Neuronal stem cell (in vitro differentiated cells): ENCODE measurements around the gene UBE2Z.

ENCODE experiments used
- DNase-seq: peaks from one replicate; pipeline ENCODE4 v3.0.0-alpha.2; 2013; ENCODE audit warnings: low spot score
- H2AFZ ChIP-seq: one replicate; pipeline ENCODE4 v1.6.1; 2013; ENCODE audit warnings: mild to moderate bottlenecking, low read length, inconsistent platforms
- H2AK5ac ChIP-seq: 2 replicates; pipeline ENCODE4 v1.6.1; 2013; ENCODE audit warnings: low read depth, mild to moderate bottlenecking, inconsistent platforms, low read length, moderate library complexity, mixed read lengths
- H2BK120ac ChIP-seq: 2 replicates; pipeline ENCODE4 v1.6.1; 2013; ENCODE audit warnings: low read depth, mild to moderate bottlenecking, inconsistent platforms, low read length, moderate library complexity, mixed read lengths
- H2BK12ac ChIP-seq: one replicate; pipeline ENCODE4 v1.6.1; 2013; ENCODE audit warnings: low read length, inconsistent platforms
- H2BK15ac ChIP-seq: 2 replicates; pipeline ENCODE4 v1.6.1; 2013; ENCODE audit warnings: mild to moderate bottlenecking, low read length, inconsistent platforms, mixed read lengths
- H2BK5ac ChIP-seq: one replicate; pipeline ENCODE4 v1.6.1; 2013; ENCODE audit warnings: inconsistent platforms, mild to moderate bottlenecking, low read length, moderate library complexity
- H3K14ac ChIP-seq: one replicate; pipeline ENCODE4 v1.6.1; 2013; ENCODE audit warnings: low read length, inconsistent platforms
- H3K18ac ChIP-seq: 2 replicates; pipeline ENCODE4 v1.6.1; 2013; ENCODE audit warnings: low read length, inconsistent platforms
- H3K23ac ChIP-seq: 2 replicates; pipeline ENCODE4 v1.6.1; 2013; ENCODE audit warnings: low read depth, mild to moderate bottlenecking, mixed read lengths, low read length, inconsistent platforms; ENCODE audit not compliant: poor library complexity
- H3K27ac ChIP-seq: replicated peaks from 3 replicates; pipeline ENCODE4 v1.5.1; 2013; ENCODE audit warnings: low read length, inconsistent platforms
- H3K27me3 ChIP-seq, 3 experiments: 2 replicates each; pipeline ENCODE4 v1.6.1; 2013; ENCODE audit warnings: low read length in 3 of 3, mild to moderate bottlenecking in 2 of 3, inconsistent platforms in 1 of 3, low read depth in 1 of 3, mixed read lengths in 1 of 3, moderate library complexity in 1 of 3; ENCODE audit not compliant: control insufficient read depth in 3 of 3, insufficient read depth in 3 of 3
- H3K36me3 ChIP-seq, 2 donors: replicated peaks in 1 of 2; 2 replicates each; pipeline ENCODE4 v1.6.1; 2013; ENCODE audit warnings: low read length in 2 of 2; ENCODE audit not compliant: control insufficient read depth in 2 of 2, insufficient read depth in 2 of 2
- H3K4ac ChIP-seq: 2 replicates; pipeline ENCODE4 v1.6.1; 2013; ENCODE audit warnings: inconsistent platforms, mild to moderate bottlenecking, low read length, moderate library complexity
- H3K4me1 ChIP-seq, 2 donors: 1 replicate in 1 of 2; 2 replicates in 1 of 2; pipeline ENCODE4 v1.6.1; 2013; ENCODE audit warnings: low read length in 2 of 2, low read depth in 1 of 2; ENCODE audit not compliant: control insufficient read depth in 2 of 2, insufficient read depth in 1 of 2
- H3K4me2 ChIP-seq: one replicate; pipeline ENCODE4 v1.6.1; 2013; ENCODE audit warnings: mild to moderate bottlenecking, low read length, inconsistent platforms; ENCODE audit not compliant: insufficient read depth, poor library complexity, severe bottlenecking
- H3K4me3 ChIP-seq, 2 donors: 2 replicates each; pipeline ENCODE4 v1.5.1; 2013; ENCODE audit warnings: low read length in 2 of 2, mild to moderate bottlenecking in 2 of 2, inconsistent platforms in 1 of 2, moderate library complexity in 1 of 2
- H3K79me1 ChIP-seq: one replicate; pipeline ENCODE4 v1.6.1; 2013; ENCODE audit warnings: low read depth, mild to moderate bottlenecking, inconsistent platforms, low read length, moderate library complexity
- H3K9ac ChIP-seq: one replicate; pipeline ENCODE4 v1.6.1; 2013; ENCODE audit warnings: mild to moderate bottlenecking, low read depth, low read length, inconsistent platforms; ENCODE audit not compliant: poor library complexity
- H3K9me3 ChIP-seq, 2 donors: replicated peaks in 1 of 2; 2 replicates each; pipeline versions ENCODE3 to v1.6.1; 2013; ENCODE audit warnings: low read length in 2 of 2, mild to moderate bottlenecking in 2 of 2, inconsistent platforms in 1 of 2, low read depth in 1 of 2, mixed read lengths in 1 of 2, moderate library complexity in 1 of 2; ENCODE audit not compliant: control insufficient read depth in 2 of 2, insufficient read depth in 1 of 2
- H4K8ac ChIP-seq: one replicate; pipeline ENCODE4 v1.6.1; 2013; ENCODE audit warnings: low read depth, mild to moderate bottlenecking, inconsistent platforms, low read length, moderate library complexity
- H4K91ac ChIP-seq: one replicate; pipeline ENCODE4 v1.6.1; 2013; ENCODE audit warnings: low read length, low read depth, mild to moderate bottlenecking, inconsistent platforms; ENCODE audit not compliant: poor library complexity
- WGBS, 2 donors: extraction: QIAGEN DNeasy Blood & Tissue Kit; methylation state at CpG; one replicate each; pipeline ENCODE4 v1.1.7; 2013; ENCODE audit warnings: missing lambda C conversion rate in 2 of 2, mixed read lengths in 1 of 2; ENCODE audit not compliant: insufficient read length in 2 of 2, insufficient replicate concordance in 1 of 2; ENCODE audit errors: extremely low coverage in 2 of 2; 5-methylcytosine and 5-hydroxymethylcytosine counted together

The UBE2Z gene

GRCh38 chr17:48925991-48926342 lies 17.8 kb downstream of the UBE2Z start:
- Histone ChIP-seq H2BK5ac (no peak overlapping the region), H3K27ac (no peak overlapping the region), H3K14ac (no peak overlapping the region), H2BK12ac (no peak overlapping the region), H4K8ac (no peak overlapping the region), H3K4me1 (no peaks in the 10 kb centered on the region), H2BK120ac (no peak overlapping the region), H3K4ac (no peak overlapping the region), H3K18ac (no peak overlapping the region), H3K4me2 (no peak overlapping the region), H2AFZ (no peak overlapping the region), H2BK15ac (no peak overlapping the region), H3K9me3 (no peaks in the 10 kb centered on the region), H3K79me1 (no peaks in the 10 kb centered on the region), H3K27me3 (no peaks in the 10 kb centered on the region), H3K4me3 (no peak overlapping the region), H3K36me3 (peaks cover 56 to 99% of the 10 kb centered on the region in 2 donors), H3K9ac (no peak overlapping the region), H4K91ac (no peak overlapping the region), H3K23ac (no peak overlapping the region), H2AK5ac (no peak overlapping the region)
- DNase-seq, result no peak
- WGBS, 2 donors, result no CpG with 5 or more reads among the region's 3 CpGs

- Histone ChIP-seq H4K91ac (no peak overlapping the region), H3K4ac (no peak overlapping the region)
Observed at GRCh38 chr17:48927978-48928745, 20.0 kb downstream of the UBE2Z start.

GRCh38 chr17:48928876-48929811 lies 20.9 kb downstream of the UBE2Z start:
- no peak overlapping the region for H3K14ac ChIP-seq
- no peak overlapping the region for H3K4me3 ChIP-seq
- no CpG with 5 or more reads among the region's 6 CpGs for WGBS, 2 donors
- no peak overlapping the region for H2AFZ ChIP-seq
- DNase-seq, result no peak
- no peak overlapping the region for H4K8ac ChIP-seq
- no peak overlapping the region for H3K27ac ChIP-seq
- no peak overlapping the region for H4K91ac ChIP-seq
- no peaks in the 10 kb centered on the region for H3K9me3 ChIP-seq
- H2AK5ac ChIP-seq, result no peak overlapping the region
- H3K27me3 ChIP-seq, result no peaks in the 10 kb centered on the region
- no peak overlapping the region for H2BK15ac ChIP-seq
- no peak overlapping the region for H3K9ac ChIP-seq
- no peak overlapping the region for H3K23ac ChIP-seq
- H2BK12ac ChIP-seq, result no peak overlapping the region
- H3K4me1 ChIP-seq, result no peaks in the 10 kb centered on the region
- no peak overlapping the region for H3K18ac ChIP-seq
- no peak overlapping the region for H3K4ac ChIP-seq
- no peak overlapping the region for H2BK5ac ChIP-seq
- H2BK120ac ChIP-seq, result no peak overlapping the region
- H3K4me2 ChIP-seq, result no peak overlapping the region
- H3K79me1 ChIP-seq, result no peaks in the 10 kb centered on the region
- peaks cover 49 to 98% of the 10 kb centered on the region in 2 donors for H3K36me3 ChIP-seq

More at GRCh38 chr17:48927978-48928745, 20.0 kb downstream of the UBE2Z start:
- no peak overlapping the region for H3K27ac ChIP-seq
- H3K14ac ChIP-seq, result no peak overlapping the region
- no peaks in the 10 kb centered on the region for H3K79me1 ChIP-seq
- no peak for DNase-seq
- no peak overlapping the region for H3K9ac ChIP-seq
- no peak overlapping the region for H2BK12ac ChIP-seq
- H3K18ac ChIP-seq, result no peak overlapping the region
- no peak overlapping the region for H3K4me3 ChIP-seq
- H3K4me1 ChIP-seq, result no peaks in the 10 kb centered on the region
- WGBS, 2 donors, result no CpG with 5 or more reads among the region's 6 CpGs
- no peak overlapping the region for H2AK5ac ChIP-seq
- peaks cover 53 to 98% of the 10 kb centered on the region in 2 donors for H3K36me3 ChIP-seq
- no peak overlapping the region for H2AFZ ChIP-seq
- no peaks in the 10 kb centered on the region for H3K27me3 ChIP-seq
- no peaks in the 10 kb centered on the region for H3K9me3 ChIP-seq
- no peak overlapping the region for H2BK15ac ChIP-seq
- no peak overlapping the region for H2BK5ac ChIP-seq
- no peak overlapping the region for H4K8ac ChIP-seq
- H3K4me2 ChIP-seq, result no peak overlapping the region
- no peak overlapping the region for H2BK120ac ChIP-seq
- H3K23ac ChIP-seq, result no peak overlapping the region

GRCh38 chr17:48929812-48930165 lies 21.6 kb downstream of the UBE2Z start:
- H3K4me3 ChIP-seq, result no peak overlapping the region
- no peak overlapping the region for H4K8ac ChIP-seq
- H3K9me3 ChIP-seq, result no peaks in the 10 kb centered on the region
- no peaks in the 10 kb centered on the region for H3K79me1 ChIP-seq
- no peak overlapping the region for H2AK5ac ChIP-seq
- no peak overlapping the region for H3K9ac ChIP-seq
- H3K4me2 ChIP-seq, result no peak overlapping the region
- H3K4me1 ChIP-seq, result no peaks in the 10 kb centered on the region
- no peak overlapping the region for H2BK120ac ChIP-seq
- H2AFZ ChIP-seq, result no peak overlapping the region
- no peak overlapping the region for H2BK12ac ChIP-seq
- peaks cover 51 to 98% of the 10 kb centered on the region in 2 donors for H3K36me3 ChIP-seq
- no peak overlapping the region for H4K91ac ChIP-seq
- DNase-seq, result no peak
- H2BK5ac ChIP-seq, result no peak overlapping the region
- no peaks in the 10 kb centered on the region for H3K27me3 ChIP-seq
- H2BK15ac ChIP-seq, result no peak overlapping the region
- no CpG with 5 or more reads among the region's 1 CpG for WGBS, 2 donors
- no peak overlapping the region for H3K27ac ChIP-seq
- no peak overlapping the region for H3K4ac ChIP-seq
- H3K23ac ChIP-seq, result no peak overlapping the region
- no peak overlapping the region for H3K18ac ChIP-seq
- no peak overlapping the region for H3K14ac ChIP-seq
